GM21825 (cell line): ENCODE results near the gene PSRC1.
A peak's percentile ranks its signal among the peaks of the same experiment; 100 is the strongest.
"Not testable (repeated sequence)": the region's sequence is repeated elsewhere in the genome, so short reads cannot be mapped to it uniquely, and the experiment has no call there.

Source experiments
- ATAC-seq: cut with Tn5 transposase; IDR thresholded peaks from one replicate; pipeline ENCODE4 v1.9.1; 2021; ENCODE audit warnings: mild to moderate bottlenecking, moderate library complexity; ENCODE audit not compliant: unreplicated experiment

PSRC1 gene

GRCh38 chr1:109282952-109283747, at the start of gene PSRC1:
TSS of gene PSRC1 (minus strand) at chr1:109283145.
- peak; percentile 96 for ATAC-seq

- ATAC-seq, result no peak
Observed at GRCh38 chr1:109331113-109331512, 48.2 kb upstream of the PSRC1 start.

- no peak for ATAC-seq
Observed at GRCh38 chr1:109327285-109327684, 44.3 kb upstream of the PSRC1 start.

- ATAC-seq, result no peak
Observed at GRCh38 chr1:109322974-109323373, 40.0 kb upstream of the PSRC1 start.

- no peak for ATAC-seq
Observed at GRCh38 chr1:109319114-109319513, 36.2 kb upstream of the PSRC1 start.

- no peak for ATAC-seq
Observed at GRCh38 chr1:109316506-109316905, 33.6 kb upstream of the PSRC1 start.

- ATAC-seq, result no peak
Observed at GRCh38 chr1:109315288-109315687, 32.3 kb upstream of the PSRC1 start.

GRCh38 chr1:109314795-109315194, 31.9 kb upstream of the PSRC1 start:
- no peak for ATAC-seq

- ATAC-seq, result no peak
Observed at GRCh38 chr1:109312978-109313775, 30.2 kb upstream of the PSRC1 start.

GRCh38 chr1:109312246-109312645, 29.3 kb upstream of the PSRC1 start:
- ATAC-seq, result no peak

- no peak for ATAC-seq
Observed at GRCh38 chr1:109309347-109309746, 26.4 kb upstream of the PSRC1 start.

GRCh38 chr1:109307274-109308021, 24.5 kb upstream of the PSRC1 start:
- no peak for ATAC-seq

- ATAC-seq, result no peak
Observed at GRCh38 chr1:109306832-109307273, 23.9 kb upstream of the PSRC1 start, which contains the start of gene MYBPHL. TSS of gene MYBPHL (minus strand) at chr1:109307011. CDS start at chr1:109306991, 20 bp downstream.

- ATAC-seq, result not testable (repeated sequence)
Observed at GRCh38 chr1:109305991-109306390, 23.0 kb upstream of the PSRC1 start.

GRCh38 chr1:109304226-109304920, 21.4 kb upstream of the PSRC1 start:
- no peak for ATAC-seq

GRCh38 chr1:109301874-109302273, 18.9 kb upstream of the PSRC1 start:
- no peak for ATAC-seq

- ATAC-seq, result no peak
Observed at GRCh38 chr1:109300650-109301151, 17.8 kb upstream of the PSRC1 start.

GRCh38 chr1:109299558-109300343, 16.8 kb upstream of the PSRC1 start:
- ATAC-seq, result no peak
